MV-4-11 (cell line): ENCODE data around the gene HDAC7.

ENCODE experiments used
- DNase-seq: peaks from one replicate; lab custom pipeline; 2025; lab: John Stamatoyannopoulos, UW

Gene HDAC7

GRCh38 chr12:47778881-47779280, 40.8 kb downstream of the HDAC7 start:
- no peak for DNase-seq

GRCh38 chr12:47777741-47778558, 41.8 kb downstream of the HDAC7 start:
- DNase-seq = peak; percentile 61

- no peak for DNase-seq
Observed at GRCh38 chr12:47777151-47777550, 42.6 kb downstream of the HDAC7 start.

GRCh38 chr12:47776471-47777143, 43.1 kb downstream of the HDAC7 start:
- peak; percentile 52 for DNase-seq

- peak; percentile 88 for DNase-seq
Observed at GRCh38 chr12:47775100-47775911, 44.4 kb downstream of the HDAC7 start.

- peak; percentile 21 for DNase-seq
Observed at GRCh38 chr12:47774663-47775062, 45.0 kb downstream of the HDAC7 start.

- DNase-seq = peak; percentile 4
Observed at GRCh38 chr12:47773858-47774580, 45.7 kb downstream of the HDAC7 start.

GRCh38 chr12:47773062-47773857, 46.4 kb downstream of the HDAC7 start, which contains the start of gene SLC48A1:
SLC48A1 (plus strand) TSS chr12:47773238; CDS start chr12:47773305, 67 bp downstream.
- DNase-seq = peak; percentile 18

GRCh38 chr12:47772738-47773061, 47.0 kb downstream of the HDAC7 start:
- no peak for DNase-seq

GRCh38 chr12:47772094-47772660, 47.5 kb downstream of the HDAC7 start:
- DNase-seq = no peak

- DNase-seq = no peak
Observed at GRCh38 chr12:47771304-47771703, 48.4 kb downstream of the HDAC7 start.

GRCh38 chr12:47770086-47770726, 49.5 kb downstream of the HDAC7 start:
- peak; percentile 67 for DNase-seq

- no peak for DNase-seq
Observed at GRCh38 chr12:47769234-47770085, 50.2 kb downstream of the HDAC7 start.

- DNase-seq = no peak
Observed at GRCh38 chr12:47768323-47768811, 51.3 kb downstream of the HDAC7 start.

- peak; percentile 51 for DNase-seq
Observed at GRCh38 chr12:47767216-47767724, 52.4 kb downstream of the HDAC7 start.

GRCh38 chr12:47766502-47767215, 53.0 kb downstream of the HDAC7 start:
- DNase-seq = no peak

- peak; percentile 70 for DNase-seq
Observed at GRCh38 chr12:47763481-47764346, 56.0 kb downstream of the HDAC7 start.
